Measurements from ENCODE around the gene CSTPP1.

Gene CSTPP1, protein sequence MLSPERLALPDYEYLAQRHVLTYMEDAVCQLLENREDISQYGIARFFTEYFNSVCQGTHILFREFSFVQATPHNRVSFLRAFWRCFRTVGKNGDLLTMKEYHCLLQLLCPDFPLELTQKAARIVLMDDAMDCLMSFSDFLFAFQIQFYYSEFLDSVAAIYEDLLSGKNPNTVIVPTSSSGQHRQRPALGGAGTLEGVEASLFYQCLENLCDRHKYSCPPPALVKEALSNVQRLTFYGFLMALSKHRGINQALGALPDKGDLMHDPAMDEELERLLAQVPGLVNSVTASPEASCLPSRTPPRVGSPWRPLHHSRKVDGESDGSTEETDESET

DNA sequence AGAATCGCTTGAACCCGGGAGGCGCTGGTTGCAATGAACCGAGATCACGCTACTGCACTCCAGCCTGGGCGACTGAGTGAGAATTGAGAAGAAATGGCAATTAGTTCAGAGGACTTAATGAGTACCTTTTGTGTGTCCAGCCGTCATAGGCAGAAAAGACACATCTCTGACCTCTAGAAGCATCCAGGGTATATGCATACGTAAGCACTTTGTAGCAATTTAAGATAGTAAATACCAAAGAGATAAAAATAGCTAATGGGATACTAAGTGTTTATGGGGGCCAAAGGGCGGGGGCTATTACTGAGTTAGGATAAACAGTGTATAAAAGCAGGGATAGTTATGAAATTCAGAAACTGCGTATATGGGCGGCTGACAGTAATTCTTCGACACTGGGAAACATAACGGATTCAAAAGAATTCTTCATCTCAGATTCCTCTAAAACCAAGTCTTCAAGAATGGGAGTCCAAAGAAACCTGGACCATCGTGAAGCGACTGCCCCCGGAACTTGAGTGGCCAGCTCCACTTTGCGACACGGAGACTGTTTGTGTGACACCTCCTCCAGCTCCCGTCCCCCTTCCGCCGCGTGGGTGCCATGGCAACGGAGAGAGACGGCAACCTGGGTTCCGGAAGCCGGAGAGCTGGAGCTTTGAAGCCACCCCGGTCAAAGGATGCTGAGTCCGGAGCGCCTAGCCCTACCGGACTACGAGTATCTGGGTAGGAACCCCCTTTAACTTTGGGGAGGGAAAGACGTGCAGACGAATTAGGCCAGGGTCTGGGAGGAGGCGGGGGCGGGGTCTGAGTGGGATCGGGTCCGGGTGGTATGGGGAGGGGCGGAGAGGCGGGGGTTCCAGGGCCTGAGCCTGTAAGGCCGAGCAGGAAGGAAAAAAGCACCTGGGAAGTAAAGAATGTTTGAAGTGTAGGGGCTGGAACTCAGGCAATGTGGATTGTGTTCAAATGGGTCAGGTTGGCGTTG, at the start of gene CSTPP1:
CSTPP1 (plus strand) TSS at position 624 of the 973 bp plus-strand sequence; CDS start at position 669, 45 bp downstream.
- in situ Hi-C loops (cut with MboI; ENCODE audit: low sequenced_read_pairs), result no loop called here

GRCh38 chr11:46888636-46889035, 47.9 kb upstream of the CSTPP1 start:
- in situ Hi-C loops (cut with MboI; ENCODE audit: low sequenced_read_pairs), result loop anchor here (10.0 to 25.0 kb wide), 2 partner anchors 266 to 549 kb away; partner anchors contain the start of genes PSMC3 and RAPSN

- in situ Hi-C loops (cut with MboI; ENCODE audit: low sequenced_read_pairs), result loop anchor here (10.0 to 25.0 kb wide), 2 partner anchors 266 to 548 kb away; partner anchors contain the start of genes PSMC3 and RAPSN
Measured at GRCh38 chr11:46889251-46889650, 47.3 kb upstream of the CSTPP1 start.

- in situ Hi-C loops (cut with MboI; ENCODE audit: low sequenced_read_pairs), result loop anchor here (10.0 to 25.0 kb wide), 2 partner anchors 265 to 547 kb away; partner anchors contain the start of genes PSMC3 and RAPSN
Measured at GRCh38 chr11:46889689-46890475, 46.7 kb upstream of the CSTPP1 start.

- in situ Hi-C loops (cut with MboI; ENCODE audit: low sequenced_read_pairs), result loop anchor here (25.0 kb wide), 1 partner anchor 547 kb away; the partner anchor contains the start of genes PSMC3 and RAPSN
Measured at GRCh38 chr11:46890665-46891064, 45.9 kb upstream of the CSTPP1 start.

- in situ Hi-C loops (cut with MboI; ENCODE audit: low sequenced_read_pairs), result loop anchor here (25.0 kb wide), 1 partner anchor 545 kb away; the partner anchor contains the start of genes PSMC3 and RAPSN
Measured at GRCh38 chr11:46892109-46892508, 44.5 kb upstream of the CSTPP1 start.

DNA sequence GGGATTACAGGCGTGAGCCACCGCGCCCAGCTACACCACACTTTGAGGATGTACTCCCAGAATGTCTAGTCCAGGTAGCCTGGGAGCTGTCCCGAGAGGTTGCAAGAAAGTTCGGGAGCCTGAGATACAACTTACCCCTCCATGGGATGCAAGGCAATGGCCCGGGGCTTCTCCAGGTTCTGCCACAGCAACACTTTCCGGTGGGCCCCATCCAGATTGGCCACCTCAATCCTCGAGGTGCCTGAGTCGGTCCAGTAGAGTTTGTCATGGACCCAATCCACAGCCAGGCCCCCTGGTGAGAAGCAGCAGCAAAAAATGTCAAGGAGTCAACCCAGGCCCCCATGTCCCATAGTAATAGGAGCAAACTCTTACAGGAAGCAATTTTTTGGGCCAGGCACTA, 43.7 kb upstream of the CSTPP1 start:
- in situ Hi-C loops (cut with MboI; ENCODE audit: low sequenced_read_pairs), result loop anchor here (25.0 kb wide), 1 partner anchor 544 kb away; the partner anchor contains the start of genes PSMC3 and RAPSN

- in situ Hi-C loops (cut with MboI; ENCODE audit: low sequenced_read_pairs), result loop anchor here (25.0 kb wide), 1 partner anchor 543 kb away; the partner anchor contains the start of genes PSMC3 and RAPSN
Measured at GRCh38 chr11:46894506-46894905, 42.1 kb upstream of the CSTPP1 start.

DNA sequence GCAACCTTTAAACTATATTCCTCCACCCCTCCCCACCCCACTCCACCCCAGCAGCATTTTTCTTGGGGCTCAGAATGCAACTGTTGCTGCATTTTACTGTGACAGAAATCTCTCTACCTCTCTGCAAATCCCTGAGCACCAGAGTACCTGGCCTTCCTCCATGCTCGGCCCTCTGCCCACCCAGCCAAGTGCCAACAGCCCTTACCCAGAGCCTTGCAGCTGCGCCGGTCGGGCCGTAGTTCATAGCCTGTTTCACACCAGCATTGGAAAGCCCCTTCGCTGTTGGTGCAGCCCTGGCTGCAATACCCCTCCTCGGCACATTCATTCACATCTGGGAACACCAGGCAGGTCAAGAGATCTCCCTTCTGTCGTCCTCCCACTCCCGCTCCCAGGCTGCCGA, 41.6 kb upstream of the CSTPP1 start:
- in situ Hi-C loops (cut with MboI; ENCODE audit: low sequenced_read_pairs), result loop anchor here (25.0 kb wide), 1 partner anchor 542 kb away; the partner anchor contains the start of genes PSMC3 and RAPSN

- in situ Hi-C loops (cut with MboI; ENCODE audit: low sequenced_read_pairs), result loop anchor here (25.0 kb wide), 1 partner anchor 541 kb away; the partner anchor contains the start of genes PSMC3 and RAPSN
Measured at GRCh38 chr11:46895821-46896220, 40.7 kb upstream of the CSTPP1 start.

GRCh38 chr11:46896719-46897406, 39.7 kb upstream of the CSTPP1 start:
- in situ Hi-C loops (cut with MboI; ENCODE audit: low sequenced_read_pairs), result loop anchor here (25.0 kb wide), 1 partner anchor 540 kb away; the partner anchor contains the start of genes PSMC3 and RAPSN

GRCh38 chr11:46898396-46899095, 38.0 kb upstream of the CSTPP1 start:
- in situ Hi-C loops (cut with MboI; ENCODE audit: low sequenced_read_pairs), result loop anchor here (25.0 kb wide), 1 partner anchor 539 kb away; the partner anchor contains the start of genes PSMC3 and RAPSN

- in situ Hi-C loops (cut with MboI; ENCODE audit: low sequenced_read_pairs), result loop anchor here (25.0 kb wide), 1 partner anchor 538 kb away; the partner anchor contains the start of genes PSMC3 and RAPSN
Measured at GRCh38 chr11:46899501-46900025, 37.0 kb upstream of the CSTPP1 start.

GRCh38 chr11:46900091-46900746, 36.3 kb upstream of the CSTPP1 start:
- in situ Hi-C loops (cut with MboI; ENCODE audit: low sequenced_read_pairs), result no loop called here

DNA sequence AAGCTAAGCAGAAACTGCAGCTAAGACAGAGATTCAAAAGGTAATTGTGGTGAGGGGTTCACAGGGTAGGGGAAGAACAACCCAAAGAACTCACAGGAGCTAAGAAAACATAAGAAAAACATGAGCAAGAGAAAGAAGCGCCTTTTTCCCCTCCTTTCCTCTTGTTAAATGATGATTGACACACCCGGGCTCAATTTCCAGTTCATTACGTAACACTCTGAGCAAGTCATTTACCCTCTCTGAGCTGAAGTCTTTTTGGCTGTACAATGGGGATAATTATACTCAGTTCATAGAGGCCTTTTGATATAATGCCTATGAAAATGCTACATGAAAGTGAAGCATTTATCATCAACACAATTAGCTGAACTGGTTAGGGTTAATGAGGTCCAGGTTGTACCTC, 35.4 kb upstream of the CSTPP1 start:
- in situ Hi-C loops (cut with MboI; ENCODE audit: low sequenced_read_pairs), result no loop called here

DNA sequence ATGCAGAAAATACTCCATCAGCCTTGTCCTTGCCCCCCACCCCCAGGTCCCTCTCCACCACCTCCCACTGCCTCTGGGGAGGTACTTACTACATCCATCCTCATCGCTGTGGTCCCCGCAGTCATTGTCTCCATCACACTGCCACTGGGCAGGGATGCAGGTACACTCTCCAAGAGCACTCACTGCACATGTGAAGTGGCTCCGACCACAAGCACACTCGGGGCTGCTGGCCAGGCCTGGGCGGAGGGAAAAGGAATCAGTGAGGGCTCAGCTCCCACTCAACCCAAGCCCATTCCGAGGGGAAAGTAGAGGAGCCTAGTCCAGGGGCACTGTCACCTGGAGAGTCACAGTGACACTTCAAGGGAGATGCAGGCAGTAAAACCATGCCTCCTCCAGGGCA, 33.9 kb upstream of the CSTPP1 start:
- in situ Hi-C loops (cut with MboI; ENCODE audit: low sequenced_read_pairs), result no loop called here

DNA sequence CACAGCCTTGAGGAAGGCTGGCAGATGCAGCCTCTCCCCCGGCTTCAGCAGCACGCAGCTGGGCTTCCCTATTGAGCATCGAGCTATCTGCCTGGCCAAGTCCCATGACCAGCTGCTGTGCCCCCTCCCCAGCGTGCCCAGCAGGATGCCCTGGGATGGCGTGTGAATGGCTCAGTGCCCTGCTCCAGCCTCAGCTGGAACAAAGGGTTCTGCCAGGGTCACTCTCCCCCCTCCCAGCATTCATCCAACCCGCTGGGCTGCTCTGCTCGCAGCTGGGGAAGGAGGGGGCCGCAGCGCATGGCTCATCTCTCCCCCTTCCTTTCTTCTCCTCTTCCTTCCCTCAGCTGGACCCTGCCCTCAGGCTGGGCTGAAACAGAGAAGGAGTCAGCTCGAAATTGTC, 32.7 kb upstream of the CSTPP1 start:
- in situ Hi-C loops (cut with MboI; ENCODE audit: low sequenced_read_pairs), result no loop called here

- in situ Hi-C loops (cut with MboI; ENCODE audit: low sequenced_read_pairs), result no loop called here
Measured at GRCh38 chr11:46905806-46906205, 30.8 kb upstream of the CSTPP1 start.

All from HL-60/S4 treated with retinoic acid at 250 ng/mL for 4 days and 3 days (cell line).